ENCODE data around the gene ARHGAP21.
A peak's percentile ranks its signal among the peaks of the same experiment; 100 is the strongest.
"Not testable (repeated sequence)": the region's sequence is repeated elsewhere in the genome, so short reads cannot be mapped to it uniquely, and the experiment has no call there.

ARHGAP21 gene

DNA sequence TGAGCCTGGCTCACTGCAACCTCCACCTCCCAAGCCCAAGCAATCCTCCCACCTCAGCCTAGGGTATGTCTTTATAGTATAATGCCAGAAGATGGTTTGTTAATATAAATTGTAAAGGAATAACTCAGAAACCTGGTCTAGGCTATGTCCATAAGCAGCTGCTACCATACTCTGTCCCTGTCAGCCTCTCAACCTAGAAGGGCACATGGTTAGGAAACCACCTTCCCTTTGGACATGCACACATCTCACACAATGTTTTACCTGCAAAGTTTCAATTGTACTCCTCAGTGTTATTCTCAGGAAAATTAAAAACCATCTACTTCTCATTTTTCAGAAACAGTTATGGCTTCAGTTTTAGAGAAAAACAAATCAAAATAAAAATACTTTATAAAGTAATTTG lies 40.1 kb downstream of the ARHGAP21 start:
- DNase-seq (ENCODE audit: low spot score) = no peak

DNA sequence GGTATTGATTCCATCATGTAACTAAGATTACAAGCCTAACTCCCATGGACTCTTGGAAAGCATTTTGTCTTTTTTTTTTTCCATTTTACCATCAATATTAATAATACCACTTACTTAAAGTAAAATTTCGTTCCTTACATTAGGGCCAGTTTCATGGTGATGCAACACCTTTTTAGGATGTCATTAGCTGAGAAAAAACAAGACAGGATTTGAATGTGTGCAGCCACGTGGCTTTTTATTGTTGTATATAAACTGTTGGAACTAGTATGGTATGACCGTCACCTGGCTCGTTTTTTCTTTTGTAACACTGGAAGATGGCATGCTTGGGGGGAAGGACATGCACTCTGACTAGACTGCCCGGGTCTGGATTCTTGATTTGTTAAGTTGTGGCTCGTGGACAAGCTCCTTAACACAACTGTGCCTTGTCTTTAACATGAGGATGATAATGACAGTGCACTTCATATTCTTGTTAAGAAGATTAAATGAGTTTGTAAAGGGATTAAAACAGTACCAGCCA lies 42.1 kb downstream of the ARHGAP21 start:
- DNase-seq (ENCODE audit: low spot score) = peak; percentile 46

DNA sequence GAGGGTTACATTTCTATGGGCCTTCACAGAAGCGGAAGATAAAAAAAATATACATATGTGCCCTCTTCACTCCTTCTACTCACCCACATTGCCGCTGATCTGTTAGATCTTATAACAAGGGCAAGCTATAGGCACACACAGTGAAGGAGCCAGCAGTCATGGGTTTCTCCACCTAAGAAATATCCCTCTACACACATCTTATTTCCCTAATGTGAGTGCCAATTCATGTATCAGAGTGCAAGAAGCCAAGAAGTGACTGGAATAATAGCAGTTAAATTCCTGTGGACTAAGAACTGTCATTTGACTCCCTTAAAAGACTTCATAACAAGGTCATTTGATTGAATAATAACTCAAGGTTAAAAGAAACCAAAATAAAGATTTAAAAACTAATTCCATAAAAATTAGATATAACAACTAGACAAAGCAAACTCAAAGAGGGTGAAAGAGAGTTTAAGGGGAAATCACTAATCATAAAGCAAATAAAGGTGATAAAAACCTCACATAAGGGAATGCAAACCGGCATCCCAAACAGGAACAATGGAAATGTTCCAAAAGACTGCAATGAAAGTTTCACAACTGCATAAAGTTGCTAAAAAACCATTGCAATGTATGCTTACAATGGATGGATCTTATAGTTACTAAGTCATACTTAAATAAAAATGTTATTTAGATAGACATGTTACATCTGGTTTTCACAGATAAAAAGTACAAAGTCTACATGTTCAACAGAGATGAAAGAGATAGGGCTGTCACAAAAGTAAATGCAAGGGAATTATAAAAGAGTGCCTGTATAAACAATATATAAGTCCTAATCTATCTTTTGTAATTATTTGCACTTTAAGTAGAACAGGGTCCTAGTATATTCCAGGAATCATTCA lies 42.8 kb downstream of the ARHGAP21 start:
- DNase-seq (ENCODE audit: low spot score) = peak; percentile 11

DNA sequence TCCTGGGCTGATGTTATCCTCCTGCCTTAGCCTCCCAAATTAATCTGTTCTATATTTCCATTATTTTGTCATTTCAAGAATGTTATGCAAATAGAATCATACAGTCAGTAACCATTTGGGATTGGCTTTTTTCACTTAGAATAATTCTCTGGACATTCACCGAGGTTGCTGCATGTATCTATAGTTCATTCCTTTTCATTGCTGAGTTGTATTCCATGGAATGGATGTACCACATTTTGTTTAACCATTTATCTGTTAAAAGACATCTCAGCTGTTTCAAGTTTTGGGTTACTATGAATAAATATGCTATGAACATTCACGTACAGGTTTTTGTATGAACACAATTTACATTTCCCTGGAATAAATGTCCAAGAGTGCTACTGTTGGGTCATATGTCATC lies 44.9 kb downstream of the ARHGAP21 start:
- DNase-seq (ENCODE audit: low spot score) = no peak

DNA sequence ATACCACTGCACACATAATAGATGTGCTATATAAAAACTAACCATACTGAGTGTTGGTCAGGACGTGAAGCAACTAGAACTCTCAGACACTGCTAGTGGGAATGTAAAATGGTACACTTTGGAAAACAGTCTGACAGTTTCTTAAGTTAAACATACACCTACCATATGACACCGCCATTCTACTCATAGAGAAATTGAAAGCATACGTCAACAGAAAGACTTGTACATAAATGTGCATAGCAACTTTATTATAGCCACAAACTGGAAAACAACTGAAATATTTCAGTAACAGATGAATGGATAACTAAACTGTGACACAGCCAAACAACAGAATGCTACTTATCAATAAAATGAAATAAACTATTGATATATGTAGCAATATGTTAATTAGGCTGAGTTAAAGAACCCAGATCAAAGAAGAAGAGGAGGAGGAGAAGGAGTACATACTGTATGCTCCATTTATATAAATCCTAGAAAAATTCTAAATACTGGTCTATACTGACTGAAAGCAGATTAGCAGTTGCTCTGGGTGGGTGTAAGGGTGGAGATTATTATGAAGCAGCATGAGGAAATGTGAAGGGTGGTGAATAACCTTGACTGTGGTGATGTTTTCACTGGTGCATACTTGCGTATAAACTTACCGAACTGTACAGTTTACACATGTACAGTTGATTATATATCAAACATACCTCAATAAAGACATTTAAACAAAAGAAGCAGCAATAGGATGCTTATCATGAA lies 48.6 kb downstream of the ARHGAP21 start:
- no peak for DNase-seq (ENCODE audit: low spot score)

DNA sequence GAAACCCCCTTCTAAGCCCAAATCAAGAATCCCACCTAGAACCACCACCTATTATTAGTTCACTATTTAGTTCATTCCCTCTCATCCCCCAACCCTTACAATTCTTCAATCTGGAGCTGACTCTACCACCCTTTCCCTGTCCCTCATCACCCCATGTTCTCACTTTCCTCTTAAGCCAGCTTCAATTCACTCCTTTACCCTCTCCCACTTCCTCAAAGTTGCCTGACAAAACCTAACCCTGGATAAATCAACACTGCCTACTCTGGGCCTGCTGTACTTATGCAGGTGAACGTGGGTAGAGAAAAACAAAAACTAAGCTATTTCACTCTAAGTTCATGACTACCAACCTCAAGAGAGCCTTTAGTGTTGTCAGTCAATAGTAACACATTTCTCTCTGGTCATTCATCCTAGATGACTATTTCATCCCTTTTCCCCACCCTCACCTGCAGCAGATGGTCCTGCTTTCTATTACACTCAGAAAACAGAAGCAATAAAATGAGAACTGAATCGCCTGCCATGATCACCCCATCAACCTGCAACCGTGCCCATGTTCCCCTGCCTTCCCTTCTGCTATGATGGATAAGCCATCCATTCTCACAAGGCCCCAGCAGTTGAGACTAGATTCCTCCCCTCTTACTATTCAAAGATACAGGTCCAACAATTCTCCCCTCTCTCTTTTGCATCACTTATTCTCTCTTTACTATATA lies 52.6 kb downstream of the ARHGAP21 start:
- no peak for DNase-seq (ENCODE audit: low spot score)

DNA sequence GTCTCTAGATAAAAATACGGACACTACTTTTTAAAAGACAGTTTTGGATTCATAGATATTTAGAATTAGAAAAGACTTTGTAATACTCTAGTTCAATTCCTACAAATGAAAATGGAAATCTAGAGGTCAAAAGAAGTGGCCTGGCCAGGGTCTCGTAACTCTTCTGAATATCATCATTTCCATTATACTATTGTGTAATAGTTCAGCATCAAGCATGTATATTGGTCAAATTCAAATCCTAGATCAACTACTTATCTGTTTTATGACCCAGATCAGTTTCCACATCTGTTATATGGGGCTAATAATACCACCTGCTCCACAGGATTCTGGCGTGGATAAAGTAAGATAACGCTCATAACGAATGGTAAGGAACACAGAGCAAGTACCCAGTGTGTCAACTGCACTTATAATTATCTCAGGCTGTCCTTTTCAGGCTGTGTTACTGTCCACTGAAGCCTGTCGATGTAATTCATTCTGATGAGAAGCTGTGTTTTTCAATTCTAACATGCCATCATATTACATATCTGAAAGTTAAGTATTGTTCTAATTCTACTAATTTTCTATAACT lies 54.3 kb downstream of the ARHGAP21 start:
- no peak for DNase-seq (ENCODE audit: low spot score)

DNA sequence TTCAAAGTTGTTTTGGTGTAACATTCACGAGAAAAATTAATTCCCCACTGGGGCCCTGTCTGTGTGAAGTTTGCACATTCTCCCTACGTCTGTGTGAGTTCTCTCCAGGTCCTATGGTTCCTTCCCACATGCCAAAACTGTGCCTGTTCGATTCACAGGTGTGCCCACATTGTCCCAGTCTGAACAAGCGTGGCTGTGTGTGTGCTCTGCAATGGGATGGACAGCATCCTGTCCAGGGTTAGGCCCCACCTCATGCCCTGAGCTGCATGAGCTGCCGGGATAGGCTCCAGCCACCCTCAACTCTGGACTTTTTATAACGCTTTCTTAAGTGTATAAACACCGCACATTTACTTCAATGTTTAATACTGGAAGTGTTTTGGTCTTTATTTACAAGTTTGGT lies 55.4 kb downstream of the ARHGAP21 start:
- DNase-seq (ENCODE audit: low spot score) = no peak

DNA sequence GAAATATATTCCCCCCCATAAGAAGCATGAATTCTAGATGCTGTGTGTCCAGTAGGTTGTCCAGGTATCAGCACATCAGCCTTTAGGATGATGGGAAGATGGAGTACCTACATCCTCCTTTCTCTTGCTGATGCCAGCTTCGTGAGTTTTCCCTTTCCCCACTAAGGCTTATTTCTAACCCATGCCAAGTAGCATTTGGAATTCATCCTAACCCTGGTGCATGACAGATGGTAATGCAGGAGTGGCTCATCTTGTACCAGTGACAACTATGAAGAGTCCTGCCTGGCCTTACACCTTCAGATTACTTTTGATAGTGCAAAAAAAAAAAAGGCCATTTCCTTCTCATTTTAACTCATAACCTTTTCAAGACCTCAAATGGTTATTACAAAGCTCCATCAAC lies 58.7 kb downstream of the ARHGAP21 start:
- DNase-seq (ENCODE audit: low spot score) = no peak

DNA sequence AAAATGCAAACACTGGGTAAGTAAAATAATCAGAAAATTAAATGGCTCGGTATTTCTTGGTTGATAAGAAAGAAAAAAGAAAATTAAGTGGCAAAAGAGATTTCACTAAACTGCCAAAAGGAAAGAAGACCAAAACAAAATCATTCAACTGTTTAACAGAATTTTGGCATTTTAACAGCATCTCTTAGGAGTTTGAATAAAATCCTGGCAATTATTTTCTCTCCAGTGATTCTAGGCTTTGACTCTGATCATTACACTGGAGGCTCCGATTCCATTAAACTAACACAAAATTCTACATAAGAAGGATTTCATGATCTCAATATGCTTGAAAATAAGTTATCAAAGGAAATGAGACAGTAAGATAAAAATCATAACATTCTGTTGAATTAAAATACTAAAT lies 62.3 kb downstream of the ARHGAP21 start:
- no peak for DNase-seq (ENCODE audit: low spot score)

DNA sequence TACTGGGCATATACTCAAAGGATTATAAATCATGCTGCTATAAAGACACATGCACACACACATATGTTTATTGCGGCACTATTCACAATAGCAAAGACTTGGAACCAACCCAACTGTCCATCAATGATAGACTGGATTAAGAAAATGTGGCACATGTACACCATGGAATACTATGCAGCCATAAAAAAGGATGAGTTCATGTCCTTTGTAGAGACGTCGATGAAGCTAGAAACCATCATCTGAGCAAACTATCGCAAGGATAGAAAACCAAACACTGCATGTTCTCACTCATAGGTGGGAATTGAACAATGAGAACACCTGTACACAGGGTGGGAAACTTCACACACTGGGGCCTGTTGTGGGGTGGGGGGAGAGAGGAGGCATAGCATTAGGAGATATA lies 65.4 kb downstream of the ARHGAP21 start:
- DNase-seq (ENCODE audit: low spot score) = not testable (repeated sequence)

DNA sequence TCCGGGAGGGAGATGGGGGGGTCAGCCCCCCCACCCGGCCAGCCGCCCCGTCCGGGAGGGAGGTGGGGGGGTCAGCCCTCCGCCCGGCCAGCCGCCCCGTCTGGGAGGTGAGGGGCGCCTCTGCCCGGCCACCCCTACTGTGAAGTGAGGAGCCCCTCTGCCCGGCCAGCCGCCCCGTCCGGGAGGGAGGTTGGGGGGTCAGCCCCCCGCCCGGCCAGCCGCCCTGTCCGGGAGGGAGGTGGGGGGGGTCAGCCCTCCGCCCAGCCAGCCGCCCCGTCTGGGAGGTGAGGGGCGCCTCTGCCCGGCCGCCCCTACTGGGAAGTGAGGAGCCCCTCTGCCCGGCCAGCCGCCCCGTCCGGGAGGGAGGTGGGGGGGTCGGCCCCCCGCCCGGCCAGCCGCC lies 67.4 kb downstream of the ARHGAP21 start:
- not testable (repeated sequence) for DNase-seq (ENCODE audit: low spot score)

DNA sequence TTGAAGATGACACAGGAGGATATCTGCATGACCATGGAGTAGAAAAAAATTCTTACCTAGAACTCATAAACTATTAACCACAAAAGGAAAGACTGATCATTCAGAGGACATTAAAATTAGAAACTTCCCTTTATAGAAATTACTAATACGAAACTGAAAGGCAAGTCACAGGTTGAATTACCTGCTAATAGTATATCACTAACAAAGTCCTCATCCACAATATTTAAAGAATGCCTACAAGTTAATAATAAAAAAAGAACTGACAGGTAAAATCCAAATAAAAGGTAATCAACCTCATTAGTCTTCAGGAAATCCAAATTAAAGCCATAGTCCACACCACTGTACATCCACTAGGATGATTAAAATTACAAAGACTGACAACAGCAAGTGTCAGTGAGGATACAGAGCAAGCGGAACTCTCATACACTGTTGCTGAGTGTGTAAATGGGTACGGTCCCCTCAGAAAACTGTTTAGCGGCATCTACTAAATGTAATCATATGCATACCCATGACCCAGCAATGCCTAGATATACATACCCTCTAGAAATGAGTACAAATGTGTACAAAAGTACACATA lies 71.2 kb downstream of the ARHGAP21 start:
- DNase-seq (ENCODE audit: low spot score) = no peak

DNA sequence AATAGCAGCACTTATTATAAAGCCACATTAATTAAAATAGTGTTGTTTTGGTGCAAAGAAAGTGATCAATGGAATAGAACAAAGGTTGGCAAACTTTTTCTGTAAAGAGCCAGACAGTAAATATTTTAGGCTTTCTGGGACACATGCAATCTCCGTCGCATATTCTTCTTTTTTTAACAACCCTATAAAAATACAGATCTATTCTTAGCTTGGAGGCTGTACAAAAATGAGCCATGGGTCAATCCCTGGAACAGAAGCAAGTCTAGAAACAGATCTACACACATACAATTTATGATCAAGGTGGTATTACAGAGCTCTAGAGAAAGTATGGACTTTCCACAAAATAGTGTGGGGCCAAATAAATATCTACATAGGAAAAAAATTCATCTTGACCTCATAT lies 71.8 kb downstream of the ARHGAP21 start:
- DNase-seq (ENCODE audit: low spot score) = no peak

DNA sequence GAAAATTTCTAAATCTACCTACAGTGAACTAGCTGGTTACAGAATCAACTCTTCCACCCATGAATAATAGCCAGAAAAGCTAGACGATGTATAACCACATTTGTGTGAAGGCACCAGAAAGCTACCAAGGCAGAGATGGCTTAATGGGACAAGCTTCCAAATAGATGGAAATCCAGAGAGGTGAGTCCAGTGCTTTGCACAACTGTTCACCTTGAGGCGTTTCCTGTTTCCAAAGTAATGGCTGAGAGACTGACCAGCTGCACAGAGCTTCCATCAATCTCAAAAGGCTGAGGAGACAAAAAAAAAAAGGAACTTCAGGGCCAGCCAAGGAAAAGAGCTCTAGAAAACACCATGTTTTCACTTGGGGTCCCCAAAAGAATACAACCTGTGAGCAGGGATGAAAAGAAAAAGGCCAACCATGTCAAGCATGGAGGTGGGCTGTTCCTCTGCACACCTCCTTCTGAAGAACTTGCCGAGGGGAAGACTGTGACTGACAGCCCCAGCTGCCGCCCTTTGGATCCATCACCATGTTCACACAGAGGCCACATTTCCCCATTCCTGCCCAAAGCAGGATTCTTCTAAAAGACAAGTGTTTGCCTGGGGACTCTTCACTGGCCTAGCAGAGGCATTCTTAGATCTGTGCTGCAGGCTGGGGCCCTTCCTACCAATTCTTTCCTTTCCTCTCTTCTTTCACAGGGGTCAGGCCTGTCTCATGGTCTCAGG lies 72.9 kb downstream of the ARHGAP21 start:
- no peak for DNase-seq (ENCODE audit: low spot score)

DNA sequence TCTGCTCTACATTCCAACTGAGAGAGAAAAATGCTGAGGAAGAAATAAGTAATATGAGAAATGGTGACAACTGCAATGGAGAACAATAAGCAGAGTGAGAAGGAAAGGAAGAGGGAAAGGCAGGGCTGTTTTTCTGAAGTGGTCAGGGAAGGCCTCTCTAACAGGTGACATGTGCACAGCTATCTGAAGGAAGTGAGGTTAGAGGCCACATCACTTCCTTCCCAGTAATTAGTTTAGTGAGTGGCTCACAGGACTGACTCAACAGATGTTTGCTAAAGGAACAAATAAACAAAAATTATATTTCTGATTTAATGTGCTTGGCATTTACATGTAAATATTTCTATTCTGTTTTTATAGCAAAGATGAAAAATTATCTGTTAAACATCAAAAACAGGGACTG lies 77.9 kb downstream of the ARHGAP21 start:
- DNase-seq (ENCODE audit: low spot score) = peak; percentile 25

DNA sequence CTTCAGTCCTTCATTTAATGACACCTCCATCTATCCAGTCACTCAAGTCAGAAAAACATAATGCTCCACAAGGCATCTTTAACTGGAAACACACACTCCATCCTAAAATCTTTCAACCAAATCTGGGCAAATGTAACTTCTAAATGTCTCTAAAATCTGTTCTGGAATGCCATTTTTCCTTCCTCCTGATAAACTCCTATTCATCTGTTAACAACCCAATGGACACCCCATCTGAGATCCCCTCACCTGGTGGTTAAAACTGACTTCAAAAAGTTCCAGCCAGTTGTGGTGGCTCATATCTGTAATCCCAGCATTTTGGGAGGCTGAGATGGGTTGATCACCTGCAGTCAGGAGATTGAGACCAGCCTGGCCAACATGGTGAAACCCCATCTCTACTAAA lies 78.7 kb downstream of the ARHGAP21 start:
- DNase-seq (ENCODE audit: low spot score) = no peak

DNA sequence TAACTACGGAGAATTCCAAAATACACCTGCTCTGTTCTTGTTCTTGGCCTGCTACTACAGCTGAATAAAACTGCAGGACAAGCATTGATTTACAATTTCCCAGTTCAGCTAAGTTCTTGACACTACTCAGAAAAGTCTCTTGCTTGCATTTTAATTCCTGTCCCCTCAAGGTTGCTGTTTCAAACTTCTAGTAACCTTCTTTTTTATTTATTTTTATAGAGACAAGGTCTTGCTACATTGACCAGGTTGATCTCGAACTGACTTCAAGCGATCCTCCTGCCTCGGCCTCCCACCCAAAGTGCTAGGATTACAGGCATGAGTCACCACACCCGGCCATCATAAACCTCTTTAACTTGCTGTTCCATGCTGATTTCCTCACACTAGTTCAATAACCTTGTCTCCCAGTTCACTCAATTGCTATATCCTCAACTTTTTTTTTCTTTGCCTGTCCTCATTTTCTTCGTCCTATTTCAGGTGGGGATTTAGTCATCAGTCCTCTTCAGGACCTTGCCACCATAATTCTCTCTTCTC lies 79.9 kb downstream of the ARHGAP21 start:
- DNase-seq (ENCODE audit: low spot score) = peak; percentile 19

DNA sequence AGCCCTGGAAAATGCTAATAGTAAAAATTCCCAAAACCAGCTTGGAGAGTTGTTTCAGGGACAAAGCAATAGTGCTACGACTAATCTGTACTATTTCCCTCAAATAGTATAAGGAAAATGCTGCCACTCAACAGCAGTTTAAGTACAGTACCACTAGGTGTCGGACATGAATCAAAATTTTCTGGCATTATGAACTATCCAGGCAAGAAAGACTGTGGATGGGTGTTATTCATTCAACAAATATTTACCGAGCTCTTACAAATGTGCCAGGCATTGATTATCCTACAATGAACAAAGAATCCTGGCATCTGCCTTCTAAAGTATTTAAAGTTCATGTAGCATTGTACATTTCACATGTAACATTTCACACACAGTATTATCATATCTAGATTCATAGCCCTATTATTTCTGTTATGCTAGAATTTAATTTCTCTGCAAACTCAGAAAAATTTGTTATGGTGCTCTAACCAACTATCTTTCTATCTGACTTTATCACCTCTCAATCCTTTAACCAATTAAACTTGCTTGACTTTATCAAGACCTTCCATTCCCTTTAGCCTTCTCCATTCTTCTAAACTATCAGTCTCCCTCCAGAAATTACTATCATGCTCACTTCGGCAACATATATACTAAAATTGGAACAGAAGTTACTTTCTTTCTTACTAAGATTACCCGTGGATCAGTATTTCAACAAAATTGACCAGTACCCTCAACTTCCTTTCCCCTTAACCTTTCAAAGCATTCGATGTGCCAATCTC lies 80.6 kb downstream of the ARHGAP21 start:
- DNase-seq (ENCODE audit: low spot score) = peak; percentile 78

DNA sequence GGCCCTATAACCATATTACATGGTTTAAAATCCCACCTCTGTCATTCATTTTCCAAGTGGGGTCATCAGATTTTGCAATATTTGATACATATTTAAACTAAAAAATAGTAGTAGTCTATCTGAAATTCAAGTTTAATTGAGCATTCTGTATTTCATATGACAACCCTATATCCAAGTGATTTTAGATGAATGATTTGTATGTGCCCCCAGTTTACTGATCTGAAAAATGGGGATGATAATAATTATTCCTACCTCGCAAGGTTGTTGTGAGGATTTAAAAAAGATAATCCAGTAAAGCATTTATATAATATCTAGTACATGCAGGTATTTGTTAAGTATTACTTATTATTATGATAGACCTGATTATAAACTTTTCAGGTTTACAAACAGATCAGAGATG lies 84.6 kb downstream of the ARHGAP21 start:
- no peak for DNase-seq (ENCODE audit: low spot score)
